SK-N-SH (cell line): ENCODE results near the gene CCSER1. TPM values are rescaled to one million over a fixed set of nuclear protein-coding genes. Genes with fewer than 3 reads are reported as not detected.
"Not testable (repeated sequence)": the region's sequence is repeated elsewhere in the genome, so short reads cannot be mapped to it uniquely, and the experiment has no call there.

Experiments
- CTCF ChIA-PET: fragments of 300-600, 350-600 bp; formaldehyde crosslinking; extraction: SDS; loops from one replicate; lab custom pipeline; 2021; lab: Yijun Ruan, JAX
- POLR2A ChIA-PET: fragments of 350-600 bp; sonication (Branson Sonifier 250); formaldehyde crosslinking; extraction: SDS; loops from one replicate; lab custom pipeline; 2020; ENCODE audit warnings: antibody characterized with exemption, inconsistent platforms; lab: Yijun Ruan, JAX
- DNase-seq: peaks from one replicate; pipeline ENCODE4 v3.0.0; 2012
- H2AFZ ChIP-seq: fragments of 200-600 bp; sonication (generic); 2 replicates; pipeline ENCODE4 v1.8.1; 2016; ENCODE audit warnings: antibody characterized with exemption, mild to moderate bottlenecking, low read depth
- H3F3A ChIP-seq: fragments of 200-600 bp; sonication (generic); replicated peaks from 2 replicates; pipeline ENCODE3; 2016; ENCODE audit warnings: antibody characterized with exemption, mild to moderate bottlenecking; ENCODE audit not compliant: insufficient read depth
- H3K27ac ChIP-seq, 2 experiments: fragments of 200-500 bp in 1 of 2; fragments of 200-600 bp in 1 of 2; sonication (Bioruptor generic) in 1 of 2; sonication (generic), shearing (Covaris generic) in 1 of 2; 2 replicates each; pipeline versions ENCODE4 v1.5.1 to v1.6.1; 2014 to 2016; ENCODE audit warnings: low read depth in 2 of 2, inconsistent platforms in 1 of 2, low read length in 1 of 2, mild to moderate bottlenecking in 1 of 2, mixed read lengths in 1 of 2
- H3K27me3 ChIP-seq: fragments of 200-600 bp; sonication (generic), shearing (Covaris generic); 2 replicates; pipeline ENCODE4 v1.6.1; 2016; ENCODE audit warnings: mixed run types; ENCODE audit not compliant: insufficient read depth
- H3K36me3 ChIP-seq, 2 experiments: fragments of 200-500 bp in 1 of 2; fragments of 200-600 bp in 1 of 2; sonication (Bioruptor generic) in 1 of 2; sonication (generic) in 1 of 2; replicated peaks in 1 of 2; 2 replicates each; pipeline versions ENCODE3 to v1.5.1; 2014 to 2016; ENCODE audit warnings: low read length in 1 of 2, mild to moderate bottlenecking in 1 of 2; ENCODE audit not compliant: insufficient read depth in 2 of 2, control insufficient read depth in 1 of 2
- H3K4me1 ChIP-seq, 2 experiments: fragments of 200-500 bp in 1 of 2; fragments of 200-600 bp in 1 of 2; sonication (Bioruptor generic) in 1 of 2; sonication (generic), shearing (Covaris generic) in 1 of 2; 2 replicates each; pipeline versions ENCODE4 v1.5.1 to v1.6.1; 2014 to 2016; ENCODE audit warnings: low read depth in 1 of 2, low read length in 1 of 2, mixed run types in 1 of 2; ENCODE audit not compliant: insufficient read depth in 2 of 2, control insufficient read depth in 1 of 2
- H3K4me2 ChIP-seq: fragments of 200-600 bp; sonication (generic), shearing (Covaris generic); 2 replicates; pipeline ENCODE4 v1.6.1; 2017; ENCODE audit warnings: mixed run types
- H3K4me3 ChIP-seq, 2 experiments: fragments of 200-500 bp in 1 of 2; fragments of 200-600 bp in 1 of 2; sonication (Bioruptor generic) in 1 of 2; sonication (generic), shearing (Covaris generic) in 1 of 2; 2 replicates each; pipeline versions ENCODE4 v1.5.1 to v1.8.1; 2014 to 2016; ENCODE audit warnings: low read depth in 2 of 2, inconsistent platforms in 1 of 2, low read length in 1 of 2, mild to moderate bottlenecking in 1 of 2, mixed read lengths in 1 of 2, moderate library complexity in 1 of 2
- H3K79me2 ChIP-seq: fragments of 200-600 bp; sonication (generic); 2 replicates; pipeline ENCODE4 v1.8.1; 2017; ENCODE audit warnings: mild to moderate bottlenecking; ENCODE audit not compliant: insufficient read depth
- H3K9ac ChIP-seq: fragments of 200-600 bp; sonication (generic); 2 replicates; pipeline ENCODE4 v1.6.1; 2017; ENCODE audit warnings: mixed run types
- H3K9me2 ChIP-seq: fragments of 200-600 bp; sonication (generic); 2 replicates; pipeline ENCODE4 v1.6.1; 2017; ENCODE audit warnings: mixed run types
- H3K9me3 ChIP-seq: fragments of 200-600 bp; sonication (generic); 2 replicates; pipeline ENCODE4 v1.6.1; 2017; ENCODE audit warnings: mixed run types, mild to moderate bottlenecking, moderate library complexity
- H4K20me1 ChIP-seq: fragments of 200-600 bp; sonication (generic); 2 replicates; pipeline ENCODE4 v1.6.1; 2017; ENCODE audit warnings: mild to moderate bottlenecking, mixed run types; ENCODE audit not compliant: insufficient read depth
- CHD2 ChIP-seq: fragments of 150-350 bp; IDR thresholded peaks from 2 replicates; pipeline ENCODE4 v1.6.1; 2018; ENCODE audit warnings: low read length; ENCODE audit not compliant: partially characterized antibody
- FOXM1 ChIP-seq: IDR thresholded peaks from 2 replicates; pipeline ENCODE4 v1.4.0; 2012; ENCODE audit warnings: low read depth, mild to moderate bottlenecking
- IRF3 ChIP-seq: fragments of 150-350 bp; IDR thresholded peaks from 2 replicates; pipeline ENCODE4 v1.6.1; 2016; ENCODE audit warnings: mild to moderate bottlenecking, low read depth, low read length
- MAX ChIP-seq: IDR thresholded peaks from 2 replicates; pipeline ENCODE4 v1.4.0; 2012; ENCODE audit warnings: low read depth
- POLR2AphosphoS5 ChIP-seq: IDR thresholded peaks from 2 replicates; pipeline ENCODE4 v1.6.1; 2012; ENCODE audit warnings: low read depth, low read length
- RCOR1 ChIP-seq: fragments of 150-350 bp; IDR thresholded peaks from 2 replicates; pipeline ENCODE4 v1.6.1; 2017; ENCODE audit warnings: antibody characterized with exemption, low read length
- REST ChIP-seq: IDR thresholded peaks from 2 replicates; pipeline ENCODE4 v1.6.1; 2012; ENCODE audit warnings: mild to moderate bottlenecking, low read depth, low read length, moderate library complexity
- SMC3 ChIP-seq: IDR thresholded peaks from 2 replicates; pipeline ENCODE4 v1.6.1; 2012; ENCODE audit warnings: low read depth, low read length, improper control_type of control experiment
- WGBS: methylation state at CpG from one replicate; pipeline ENCODE4 v1.1.6; 2017; ENCODE audit warnings: low lambda C conversion rate; 5-methylcytosine and 5-hydroxymethylcytosine counted together
- polyA plus RNA-seq, 3 experiments: library from polyadenylated mRNA; depleted of rRNA; stranded (reverse); fragments of >200 nt; gene quantifications; 2 replicates each; pipeline ENCODE4 v1.2.3, GENCODE V29; 2012

Gene CCSER1
- polyA plus RNA-seq, 1 of the 3 experiments (the other 2 are of a cell fraction), result 0.05 TPM

GRCh38 chr4:90670183-90670582 lies 543.0 kb downstream of the CCSER1 start:
- POLR2A ChIA-PET, result no interaction called here

GRCh38 chr4:90689739-90690138 lies 562.5 kb downstream of the CCSER1 start:
- Histone ChIP-seq H3K9me2 (no peaks in the 10 kb centered on the region), H3K36me3 (no peaks in the 10 kb centered on the region), H3K9ac (no peak overlapping the region), H3K4me3 (no peak overlapping the region), H4K20me1 (no peaks in the 10 kb centered on the region), H3K9me3 (no peaks in the 10 kb centered on the region), H3K4me2 (no peak overlapping the region), H3K79me2 (no peaks in the 10 kb centered on the region), H3K4me1 (no peaks in the 10 kb centered on the region), H3K27ac (no peak overlapping the region), H3F3A (no peaks in the 10 kb centered on the region), H3K27me3 (no peaks in the 10 kb centered on the region), H2AFZ (no peak overlapping the region)
- ChIA-PET CTCF (no interaction called here), POLR2A (no interaction called here)
- 17% methylated on average over 1 of the region's 1 CpG for WGBS
- TF ChIP-seq RCOR1 (no peak), REST (no peak)
- DNase-seq, result no peak

More at GRCh38 chr4:90670183-90670582, 543.0 kb downstream of the CCSER1 start:
- no peaks in the 10 kb centered on the region for H3K36me3 ChIP-seq
- H3F3A ChIP-seq, result no peaks in the 10 kb centered on the region
- H3K4me2 ChIP-seq, result no peak overlapping the region
- TF ChIP-seq IRF3 (no peak), SMC3 (no peak), FOXM1 (no peak), POLR2AphosphoS5 (no peak)
- H3K9me3 ChIP-seq, result no peaks in the 10 kb centered on the region
- no peaks in the 10 kb centered on the region for H3K4me1 ChIP-seq
- no peak for DNase-seq
- no peaks in the 10 kb centered on the region for H3K9me2 ChIP-seq
- H3K27ac ChIP-seq, result no peak overlapping the region
- H3K4me3 ChIP-seq, result no peak overlapping the region
- CTCF ChIA-PET, result no interaction called here
- no peak overlapping the region for H2AFZ ChIP-seq
- no peaks in the 10 kb centered on the region for H3K27me3 ChIP-seq
- no peak overlapping the region for H3K9ac ChIP-seq
- 52% methylated on average over 4 of the region's 4 CpGs for WGBS
- H4K20me1 ChIP-seq, result no peaks in the 10 kb centered on the region
- H3K79me2 ChIP-seq, result no peaks in the 10 kb centered on the region

- no peak for TF ChIP-seq MAX
- TF ChIP-seq POLR2AphosphoS5, result no peak
- no peak for TF ChIP-seq CHD2
- CTCF ChIA-PET, result interaction anchor here (1.4 kb wide), 1 partner anchor 13 kb away, joined by 6 read pairs; no protein-coding TSS in a partner anchor
- no peaks in the 10 kb centered on the region for H4K20me1 ChIP-seq
- H3K4me1 ChIP-seq, result no peaks in the 10 kb centered on the region
- no peaks in the 10 kb centered on the region for H3K79me2 ChIP-seq
- no peaks in the 10 kb centered on the region for H3K9me3 ChIP-seq
- no peaks in the 10 kb centered on the region for H3K27me3 ChIP-seq
- DNase-seq, result no peak
- no peaks in the 10 kb centered on the region for H3K9me2 ChIP-seq
- no peaks in the 10 kb centered on the region for H3F3A ChIP-seq
- no peaks in the 10 kb centered on the region for H3K36me3 ChIP-seq
- POLR2A ChIA-PET, result no interaction called here
- H3K9ac ChIP-seq, result no peak overlapping the region
- no peak overlapping the region for H3K4me2 ChIP-seq
- no peak overlapping the region for H2AFZ ChIP-seq
- no peak overlapping the region for H3K4me3 ChIP-seq
- no peak overlapping the region for H3K27ac ChIP-seq
Observed at GRCh38 chr4:90695411-90695810, 568.2 kb downstream of the CCSER1 start.

GRCh38 chr4:90705501-90705900 lies 578.3 kb downstream of the CCSER1 start:
- CTCF ChIA-PET, result interaction anchor here (1.0 kb wide), 1 partner anchor 12 kb away, joined by 3 read pairs; no protein-coding TSS in a partner anchor
- not testable (repeated sequence) for DNase-seq, H3F3A ChIP-seq

More at GRCh38 chr4:90705501-90705900, 578.3 kb downstream of the CCSER1 start:
- H3K4me3 ChIP-seq, H3K36me3 ChIP-seq, H3K4me1 ChIP-seq, H3K4me2 ChIP-seq, H3K9me2 ChIP-seq, POLR2A ChIA-PET, H2AFZ ChIP-seq, H4K20me1 ChIP-seq, H3K27ac ChIP-seq, H3K9ac ChIP-seq, H3K79me2 ChIP-seq, H3K9me3 ChIP-seq, H3K27me3 ChIP-seq: not testable (repeated sequence)
- 47% methylated on average over 5 of the region's 6 CpGs for WGBS
